ENCODE results near the gene ZNF235.
"Not testable (repeated sequence)": the region's sequence is repeated elsewhere in the genome, so short reads cannot be mapped to it uniquely, and the experiment has no call there.

Gene ZNF235

GRCh38 chr19:44304659-44305193 is at the start of gene ZNF235:
ZNF235 (minus strand) TSS chr19:44305025; CDS start chr19:44303404, 1,621 bp downstream.
- peak; percentile 89 for DNase-seq

- DNase-seq = no peak
Measured at GRCh38 chr19:44346556-44346955, 41.7 kb upstream of the ZNF235 start.

GRCh38 chr19:44345959-44346358 is 41.1 kb upstream of the ZNF235 start:
- DNase-seq = no peak

GRCh38 chr19:44344255-44344654 is 39.4 kb upstream of the ZNF235 start:
- no peak for DNase-seq

GRCh38 chr19:44341794-44342193 is 37.0 kb upstream of the ZNF235 start:
- DNase-seq = no peak

GRCh38 chr19:44334639-44335038 is 29.8 kb upstream of the ZNF235 start:
- not testable (repeated sequence) for DNase-seq

- DNase-seq = no peak
Measured at GRCh38 chr19:44332145-44332544, 27.3 kb upstream of the ZNF235 start.

GRCh38 chr19:44315883-44316282 is 11.1 kb upstream of the ZNF235 start:
- DNase-seq = no peak

GRCh38 chr19:44313231-44313630 is 8.4 kb upstream of the ZNF235 start:
- no peak for DNase-seq

- no peak for DNase-seq
Measured at GRCh38 chr19:44308011-44308410, 3.2 kb upstream of the ZNF235 start.

GRCh38 chr19:44306283-44306682 is 1.5 kb upstream of the ZNF235 start:
- no peak for DNase-seq

GRCh38 chr19:44305457-44305856 is 632 bp upstream of the ZNF235 start:
- no peak for DNase-seq

GRCh38 chr19:44303976-44304568 is 753 bp downstream of the ZNF235 start:
- no peak for DNase-seq

- DNase-seq = no peak
Measured at GRCh38 chr19:44303320-44303719, 1.5 kb downstream of the ZNF235 start.

- no peak for DNase-seq
Measured at GRCh38 chr19:44284968-44285367, 19.9 kb downstream of the ZNF235 start.

GRCh38 chr19:44282846-44283245 is 22.0 kb downstream of the ZNF235 start:
- no peak for DNase-seq

- no peak for DNase-seq
Measured at GRCh38 chr19:44280916-44281315, 23.9 kb downstream of the ZNF235 start.

- DNase-seq = no peak
Measured at GRCh38 chr19:44278181-44278690, 26.6 kb downstream of the ZNF235 start.

- DNase-seq = no peak
Measured at GRCh38 chr19:44277331-44277730, 27.5 kb downstream of the ZNF235 start.

GRCh38 chr19:44260695-44261446 is 44.0 kb downstream of the ZNF235 start:
- DNase-seq = no peak

GRCh38 chr19:44260343-44260681 is 44.5 kb downstream of the ZNF235 start:
- no peak for DNase-seq

- DNase-seq = no peak
Measured at GRCh38 chr19:44258835-44259413, 45.9 kb downstream of the ZNF235 start.

GRCh38 chr19:44258136-44258535 is 46.7 kb downstream of the ZNF235 start:
- DNase-seq = no peak

Data from NCI-H345 (cell line).